HL-60/S4 treated with retinoic acid at 250 ng/mL for 4 days and 3 days (cell line): ENCODE results near the gene LYVE1.

ENCODE experiments used
- in situ Hi-C: fragments of 300-500 bp; cut with MboI; formaldehyde crosslinking; loops from 2 replicates; pipeline ENCODE4 v1.7.0; 2022; ENCODE audit warnings: low sequenced_read_pairs

Gene LYVE1

DNA sequence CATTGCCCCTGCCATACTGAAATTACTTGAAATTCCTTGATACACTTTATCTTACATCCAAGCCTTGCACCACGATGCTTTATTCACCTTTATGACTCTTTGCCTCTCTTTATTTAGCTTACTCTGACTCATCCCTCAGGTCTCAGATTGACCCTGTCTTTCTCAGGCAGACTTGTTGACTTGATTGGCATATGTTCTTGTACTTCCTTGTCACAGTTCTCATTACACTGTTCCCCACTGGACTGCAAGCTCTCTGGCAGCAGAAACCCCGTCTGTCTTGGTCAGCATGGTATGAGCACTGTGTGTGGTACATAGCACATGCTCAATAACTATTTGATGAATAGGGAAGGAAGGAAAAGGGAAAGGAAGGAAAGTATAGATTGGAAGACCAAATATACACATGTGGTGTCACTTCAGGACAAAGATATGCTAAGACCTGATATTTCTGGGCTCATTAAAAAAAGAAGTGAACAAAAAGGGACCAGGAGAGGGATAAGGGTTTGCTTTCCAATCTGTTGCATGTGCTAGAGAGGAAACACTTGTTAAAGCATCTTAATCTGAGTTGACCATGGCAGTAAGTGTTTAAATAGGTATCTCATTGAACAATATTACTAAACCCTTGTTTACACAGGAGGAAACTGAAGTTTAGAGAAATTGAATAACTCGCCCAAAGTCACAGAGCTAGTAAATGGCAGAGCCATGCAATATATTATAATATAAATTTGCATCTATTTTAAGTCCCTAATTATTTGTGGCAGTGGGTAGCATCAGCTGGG, 7.2 kb downstream of the LYVE1 start:
- in situ Hi-C loops: no loop called here

DNA sequence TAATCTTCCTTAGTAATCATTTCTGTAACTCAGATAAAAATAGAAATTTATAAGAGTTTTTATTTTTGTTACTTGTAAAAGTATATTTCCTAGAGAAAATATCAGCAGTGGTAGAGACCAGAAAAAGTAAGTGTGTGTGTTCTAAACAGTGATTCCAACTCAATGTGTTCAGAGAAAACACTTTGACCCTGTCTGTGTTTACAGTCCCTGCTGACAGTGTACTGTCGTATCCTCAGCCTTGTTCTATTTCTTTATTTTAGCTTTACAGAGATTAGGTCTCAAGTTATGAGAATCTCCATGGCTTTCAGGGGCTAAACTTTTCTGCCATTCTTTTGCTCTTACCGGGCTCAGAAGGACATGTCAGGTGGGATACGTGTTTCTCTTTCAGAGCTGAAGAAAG, 10.2 kb downstream of the LYVE1 start:
- in situ Hi-C loops: no loop called here

- in situ Hi-C loops: no loop called here
Observed at GRCh38 chr11:10556590-10556989, 11.9 kb downstream of the LYVE1 start.

DNA sequence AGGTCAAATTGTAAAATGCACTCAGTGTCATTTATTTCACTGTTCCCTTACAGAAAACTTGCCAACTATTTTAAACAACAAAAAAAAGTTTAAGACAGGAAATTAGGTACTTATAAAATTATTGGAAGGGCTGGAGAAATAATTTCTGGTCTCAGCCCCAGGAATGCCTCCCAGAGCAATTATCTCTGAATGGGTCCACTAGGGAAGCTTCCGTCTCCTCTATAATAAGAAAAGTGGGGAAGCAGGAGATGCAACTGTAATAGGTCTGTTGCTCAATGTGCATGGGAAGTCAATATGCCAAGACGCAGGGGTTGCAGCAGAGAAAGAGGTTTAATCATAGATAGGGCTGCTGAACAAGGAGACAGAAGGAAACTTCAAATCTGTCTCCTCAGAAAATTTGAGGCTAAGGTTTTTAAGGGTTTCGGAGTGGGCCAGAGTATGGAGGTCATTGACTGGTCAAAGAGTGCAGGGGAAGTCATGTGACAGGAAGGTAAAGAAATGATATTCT, 16.6 kb downstream of the LYVE1 start:
- in situ Hi-C loops: no loop called here

DNA sequence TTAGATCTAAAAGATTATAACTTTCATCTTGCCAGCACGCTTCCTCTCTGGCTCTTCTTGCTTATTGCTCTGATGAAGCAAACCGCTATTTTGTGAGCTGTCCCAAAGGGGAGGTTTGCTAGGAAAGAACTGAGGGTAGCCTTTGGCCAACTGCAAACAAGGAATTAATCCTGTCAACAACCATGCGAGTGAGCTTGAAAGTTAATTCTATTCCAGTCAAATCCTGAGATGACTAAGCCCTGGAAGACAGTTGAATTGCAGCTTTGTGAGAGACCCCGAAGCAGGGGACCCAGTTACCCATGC, 17.2 kb downstream of the LYVE1 start:
- in situ Hi-C loops: no loop called here

DNA sequence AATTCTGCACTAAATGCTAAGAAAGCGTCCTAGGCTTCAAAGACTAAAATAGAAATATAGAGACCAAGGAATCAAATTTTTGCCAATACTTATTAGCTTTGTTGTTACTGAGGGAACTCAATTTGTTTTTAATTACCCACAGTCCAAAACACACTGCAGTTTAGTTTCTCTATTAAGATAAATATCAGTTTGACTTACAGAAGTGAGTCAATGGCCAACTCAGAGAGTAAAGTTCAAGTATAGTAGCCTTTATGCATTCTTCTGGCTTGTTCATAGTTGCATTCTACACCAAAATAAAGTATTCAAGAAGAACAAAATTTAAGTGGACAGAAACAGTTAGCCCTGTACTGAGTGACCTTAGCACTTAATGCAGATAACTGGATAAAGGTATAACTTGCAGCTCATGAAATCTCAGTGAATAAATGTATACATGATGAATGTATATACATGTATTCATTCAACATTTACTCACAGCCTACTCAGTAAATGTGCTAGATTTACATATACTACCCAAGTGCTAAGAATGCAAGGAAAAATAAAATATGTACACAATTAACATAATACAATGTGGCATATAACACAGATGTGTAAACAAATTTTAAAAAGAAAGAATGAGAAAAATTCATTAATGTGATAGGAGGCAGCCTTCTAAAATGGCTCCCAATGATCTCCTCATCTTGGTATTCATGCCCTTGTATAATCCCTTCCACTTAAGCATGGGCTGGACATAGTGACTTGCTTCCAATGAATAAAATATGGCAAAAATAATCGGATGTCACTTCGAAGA, 17.8 kb downstream of the LYVE1 start:
- in situ Hi-C loops: no loop called here

- in situ Hi-C loops: loop anchor here (25.0 kb wide), 1 partner anchor 193 kb away; no protein-coding TSS in a partner anchor
Observed at GRCh38 chr11:10544491-10545465, 23.7 kb downstream of the LYVE1 start.

DNA sequence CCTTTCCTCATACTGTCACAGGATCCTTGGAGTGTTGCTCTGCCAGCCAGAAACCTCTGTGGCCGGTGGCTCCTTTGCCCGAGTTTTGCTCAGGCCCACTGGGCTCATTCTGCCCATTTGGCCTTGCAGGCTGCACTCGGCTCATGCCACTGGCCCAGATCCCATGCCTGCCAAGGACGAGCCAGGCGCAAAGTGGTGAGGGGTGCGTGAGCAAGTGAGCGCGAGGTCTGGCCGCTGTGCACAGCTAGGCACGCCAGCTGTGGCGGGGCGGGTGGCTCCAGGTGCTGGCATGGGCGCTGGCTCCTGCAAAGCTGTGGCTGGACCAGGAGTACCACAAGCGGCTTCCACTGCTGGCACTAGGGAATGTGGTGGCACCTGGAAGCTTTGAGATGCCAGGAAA, 24.7 kb downstream of the LYVE1 start:
- in situ Hi-C loops: loop anchor here (25.0 kb wide), 1 partner anchor 194 kb away; no protein-coding TSS in a partner anchor

GRCh38 chr11:10542776-10543175, 25.7 kb downstream of the LYVE1 start:
- in situ Hi-C loops: loop anchor here (25.0 kb wide), 1 partner anchor 195 kb away; no protein-coding TSS in a partner anchor

DNA sequence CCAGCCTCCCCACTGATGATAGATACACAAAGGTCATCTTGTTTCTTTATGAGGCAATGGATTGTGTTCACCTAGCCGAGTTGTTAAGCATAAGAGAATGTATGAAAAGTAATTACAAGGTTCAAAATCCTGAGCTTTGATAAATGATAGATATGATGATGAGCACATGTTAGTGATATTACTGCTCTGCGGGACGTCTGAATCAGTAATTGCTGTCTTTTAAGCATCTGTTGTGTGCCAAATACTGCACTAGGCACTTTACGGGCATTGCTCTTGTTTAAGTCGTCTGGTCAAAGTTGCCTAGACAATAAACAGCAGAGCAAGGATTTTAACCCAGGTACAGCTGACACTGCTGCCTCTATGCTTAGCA, 26.9 kb downstream of the LYVE1 start:
- in situ Hi-C loops: loop anchor here (25.0 kb wide), 1 partner anchor 196 kb away; no protein-coding TSS in a partner anchor

- in situ Hi-C loops: loop anchor here (25.0 kb wide), 1 partner anchor 196 kb away; no protein-coding TSS in a partner anchor
Observed at GRCh38 chr11:10540915-10541560, 27.4 kb downstream of the LYVE1 start, which contains the start of gene RNF141. Gene RNF141 (minus strand): TSS chr11:10541187. CDS start chr11:10534158, 7,029 bp downstream.

DNA sequence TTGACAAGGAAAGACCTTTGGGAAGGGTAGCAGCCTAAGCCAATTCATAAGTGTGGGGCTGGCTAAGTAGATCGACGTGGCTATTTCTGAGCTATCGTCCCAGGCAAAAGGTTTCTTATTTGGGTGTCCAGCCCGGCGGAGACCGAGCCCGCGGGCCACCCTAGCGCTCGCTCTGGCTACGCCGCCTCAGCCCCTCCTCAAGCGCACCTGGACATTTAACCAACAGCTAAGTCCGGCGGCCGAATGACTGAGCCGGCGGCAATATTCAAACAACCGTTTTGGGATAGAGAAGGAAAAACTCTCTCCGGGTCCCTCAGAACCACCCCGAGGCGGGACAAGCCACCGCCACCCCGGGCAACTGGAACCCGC, 27.9 kb downstream of the LYVE1 start:
- in situ Hi-C loops: loop anchor here (25.0 kb wide), 1 partner anchor 197 kb away; no protein-coding TSS in a partner anchor

DNA sequence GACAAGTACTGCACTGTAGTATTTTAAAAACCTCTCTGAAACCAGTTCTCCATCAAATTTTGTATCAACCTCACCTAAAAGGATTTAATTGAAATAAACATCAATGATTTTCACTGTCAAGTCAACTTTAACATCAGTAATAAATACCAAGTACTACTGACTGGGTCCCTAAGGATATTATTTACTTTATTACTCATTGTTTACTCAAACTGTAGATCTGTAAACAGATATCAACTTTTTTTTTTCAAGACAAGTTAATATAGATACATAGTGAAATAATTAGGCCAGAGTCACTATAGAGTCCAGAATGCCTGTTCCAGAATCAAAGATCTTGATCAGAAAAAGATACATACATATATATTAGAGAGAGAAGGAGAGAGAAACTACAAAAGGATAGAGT, 29.1 kb downstream of the LYVE1 start:
- in situ Hi-C loops: loop anchor here (25.0 kb wide), 1 partner anchor 198 kb away; no protein-coding TSS in a partner anchor

DNA sequence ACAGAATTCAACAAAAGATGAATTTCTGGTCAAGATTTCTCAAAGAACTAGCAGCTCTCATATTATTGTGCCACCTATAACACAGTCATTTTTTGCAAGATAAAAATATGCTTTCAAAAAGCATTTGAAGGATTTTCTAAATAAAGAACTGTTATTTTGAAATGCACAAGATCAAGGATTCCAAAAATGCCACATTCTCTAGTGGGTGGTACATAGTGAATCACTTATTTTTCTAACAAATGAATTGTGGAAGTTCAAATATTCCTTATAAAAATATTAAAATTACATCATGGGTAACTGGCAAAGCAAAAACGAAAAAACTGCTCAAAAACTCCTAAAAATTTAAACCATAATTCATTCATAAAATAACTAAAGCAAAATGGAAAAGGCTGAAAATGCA, 29.5 kb downstream of the LYVE1 start:
- in situ Hi-C loops: loop anchor here (25.0 kb wide), 1 partner anchor 198 kb away; no protein-coding TSS in a partner anchor

- in situ Hi-C loops: loop anchor here (25.0 kb wide), 1 partner anchor 200 kb away; no protein-coding TSS in a partner anchor
Observed at GRCh38 chr11:10537600-10537999, 30.9 kb downstream of the LYVE1 start.

GRCh38 chr11:10534316-10534715, 34.1 kb downstream of the LYVE1 start:
- in situ Hi-C loops: loop anchor here (25.0 kb wide), 1 partner anchor 203 kb away; no protein-coding TSS in a partner anchor

GRCh38 chr11:10533323-10533722, 35.1 kb downstream of the LYVE1 start:
- in situ Hi-C loops: loop anchor here (25.0 kb wide), 1 partner anchor 204 kb away; no protein-coding TSS in a partner anchor

DNA sequence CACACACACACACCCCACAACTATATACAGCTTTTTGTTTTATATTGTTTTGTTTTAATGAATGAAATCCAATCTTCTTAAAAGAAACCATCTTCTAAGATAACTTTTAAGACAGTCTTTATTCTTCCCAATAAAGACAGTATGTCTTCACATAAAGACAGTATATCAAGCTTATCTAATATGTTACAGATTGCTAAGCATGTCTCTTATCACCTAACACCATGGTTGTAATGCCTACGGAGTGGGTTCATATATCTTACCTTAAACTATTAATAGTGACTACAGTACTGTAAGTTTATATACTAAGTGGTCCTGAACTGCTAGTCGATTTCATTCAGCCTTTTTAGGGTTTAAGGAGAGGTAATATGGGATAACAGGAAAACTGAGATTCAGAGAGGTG, 35.9 kb downstream of the LYVE1 start:
- in situ Hi-C loops: loop anchor here (25.0 kb wide), 1 partner anchor 205 kb away; no protein-coding TSS in a partner anchor

DNA sequence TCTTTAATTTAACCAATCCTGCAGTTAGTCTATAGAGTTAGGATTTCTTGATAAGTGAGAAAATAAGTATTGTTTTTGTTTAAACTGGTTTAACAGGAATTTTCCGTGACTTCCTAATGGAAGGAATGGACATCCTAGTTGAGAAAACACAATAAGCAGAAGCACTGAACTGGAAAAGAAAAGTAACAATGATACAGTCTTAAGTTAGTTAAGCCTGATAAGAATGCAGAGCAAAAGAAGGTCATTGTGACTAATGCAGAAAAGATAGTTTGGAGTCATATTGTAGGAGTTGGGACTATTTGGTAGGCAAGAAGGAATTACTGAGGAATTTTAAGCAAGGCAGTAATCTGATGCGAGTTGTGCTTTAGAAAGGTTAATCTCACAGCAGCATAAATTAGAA, 39.2 kb downstream of the LYVE1 start:
- in situ Hi-C loops: loop anchor here (25.0 kb wide), 1 partner anchor 208 kb away; no protein-coding TSS in a partner anchor
